ENCODE measurements around the gene PIBF1.

Gene PIBF1

DNA sequence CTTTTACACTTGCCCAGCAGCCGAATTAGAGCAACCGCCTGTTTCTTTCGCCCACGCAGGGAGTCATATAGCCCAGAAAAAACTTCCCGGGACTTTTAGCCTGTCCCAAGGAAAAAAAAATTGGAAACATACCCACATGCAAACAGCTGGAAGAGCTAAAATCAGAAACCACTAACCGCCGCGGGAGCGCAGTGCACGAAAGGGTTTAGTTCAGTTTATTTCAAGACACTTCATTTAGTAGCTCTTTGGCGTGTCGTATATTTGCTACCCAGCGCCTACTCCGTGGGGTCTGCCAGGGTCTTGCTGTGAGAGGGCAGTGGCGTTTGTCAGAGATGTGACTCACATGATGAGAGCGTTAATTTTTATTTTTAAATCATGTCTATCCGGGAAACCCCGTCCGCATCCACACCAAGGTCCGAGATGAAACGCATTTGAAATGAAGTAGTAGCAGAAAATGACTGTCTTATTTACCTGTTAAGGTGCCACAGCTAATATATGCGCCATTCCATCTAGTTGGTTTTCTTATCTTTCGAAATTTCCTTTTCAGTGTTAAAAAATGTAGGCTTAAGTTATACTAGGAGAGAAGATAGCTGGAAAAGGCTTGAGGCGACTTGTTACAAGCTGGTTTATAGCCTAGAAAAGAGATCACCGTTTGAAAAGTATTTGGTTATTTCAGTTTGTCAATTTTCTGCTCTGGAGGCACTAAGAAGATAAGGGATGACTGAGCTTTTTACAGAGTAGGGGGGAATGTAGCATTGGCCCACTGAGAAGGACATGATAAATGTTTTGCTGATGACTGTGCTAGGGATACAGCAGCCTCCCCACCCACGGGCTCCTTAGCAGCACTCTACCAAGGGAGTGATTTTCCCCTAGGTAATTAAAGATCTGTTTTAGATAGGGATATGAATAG is 278.6 kb downstream of the PIBF1 start:
- no peak for DNase-seq (ENCODE audit: low spot score)

DNA sequence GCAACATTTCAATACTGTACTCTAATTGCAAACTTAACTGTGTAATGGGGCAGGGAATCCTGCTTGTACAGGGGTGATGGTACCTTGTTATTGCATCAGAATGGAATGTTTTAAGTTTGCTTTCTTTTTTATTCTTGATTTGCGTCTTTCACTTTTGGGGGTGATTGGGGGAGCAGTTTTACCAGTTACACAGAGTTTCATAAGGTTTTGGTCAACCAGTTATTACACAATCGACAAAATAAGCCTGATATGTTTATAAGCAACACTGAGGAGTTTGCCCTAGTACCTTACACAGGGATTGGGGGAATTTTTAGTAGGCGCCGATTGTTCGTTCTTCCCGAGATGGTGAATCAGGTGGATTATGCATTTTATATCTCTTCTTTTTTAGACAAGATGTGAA is 279.5 kb downstream of the PIBF1 start:
- DNase-seq (ENCODE audit: low spot score) = no peak

DNA sequence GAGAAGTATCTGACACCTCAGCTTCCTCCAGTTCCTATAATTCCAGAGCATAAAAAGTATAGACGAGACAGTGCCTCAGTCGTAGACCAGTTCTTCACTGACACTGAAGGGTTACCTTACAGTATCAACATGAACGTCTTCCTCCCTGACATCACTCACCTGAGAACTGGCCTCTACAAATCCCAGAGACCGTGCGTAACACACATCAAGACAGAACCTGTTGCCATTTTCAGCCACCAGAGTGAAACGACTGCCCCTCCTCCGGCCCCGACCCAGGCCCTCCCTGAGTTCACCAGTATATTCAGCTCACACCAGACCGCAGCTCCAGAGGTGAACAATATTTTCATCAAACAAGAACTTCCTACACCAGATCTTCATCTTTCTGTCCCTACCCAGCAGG is 279.9 kb downstream of the PIBF1 start:
- no peak for DNase-seq (ENCODE audit: low spot score)

DNA sequence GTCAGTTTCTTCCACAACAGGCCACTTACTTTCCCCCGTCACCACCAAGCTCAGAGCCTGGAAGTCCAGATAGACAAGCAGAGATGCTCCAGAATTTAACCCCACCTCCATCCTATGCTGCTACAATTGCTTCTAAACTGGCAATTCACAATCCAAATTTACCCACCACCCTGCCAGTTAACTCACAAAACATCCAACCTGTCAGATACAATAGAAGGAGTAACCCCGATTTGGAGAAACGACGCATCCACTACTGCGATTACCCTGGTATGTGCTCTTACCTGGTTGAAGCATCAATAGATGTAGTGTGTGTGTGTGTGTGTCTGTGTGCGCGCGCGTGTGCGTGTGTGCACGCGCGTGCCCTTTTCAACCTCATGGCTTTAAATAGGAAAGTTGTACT is 280.5 kb downstream of the PIBF1 start:
- DNase-seq (ENCODE audit: low spot score) = no peak

DNA sequence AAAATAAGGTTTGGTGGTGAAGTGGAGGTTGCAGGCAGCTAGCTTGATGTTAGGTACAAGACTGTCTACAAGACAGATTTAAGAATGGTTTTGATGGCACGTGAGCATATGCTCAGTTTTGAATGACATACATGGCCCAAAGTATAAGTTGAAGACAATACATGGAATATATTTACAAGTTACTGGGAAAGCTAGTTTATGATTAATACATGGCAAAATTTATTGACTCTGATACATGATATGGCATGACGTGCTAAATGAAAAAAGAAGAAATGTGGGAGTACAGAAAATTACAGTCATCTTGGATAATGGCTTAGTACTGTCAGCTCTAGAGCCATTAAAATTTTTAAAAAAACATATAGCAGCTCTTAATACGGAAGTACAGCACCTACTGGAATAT is 281.2 kb downstream of the PIBF1 start:
- no peak for DNase-seq (ENCODE audit: low spot score)

DNA sequence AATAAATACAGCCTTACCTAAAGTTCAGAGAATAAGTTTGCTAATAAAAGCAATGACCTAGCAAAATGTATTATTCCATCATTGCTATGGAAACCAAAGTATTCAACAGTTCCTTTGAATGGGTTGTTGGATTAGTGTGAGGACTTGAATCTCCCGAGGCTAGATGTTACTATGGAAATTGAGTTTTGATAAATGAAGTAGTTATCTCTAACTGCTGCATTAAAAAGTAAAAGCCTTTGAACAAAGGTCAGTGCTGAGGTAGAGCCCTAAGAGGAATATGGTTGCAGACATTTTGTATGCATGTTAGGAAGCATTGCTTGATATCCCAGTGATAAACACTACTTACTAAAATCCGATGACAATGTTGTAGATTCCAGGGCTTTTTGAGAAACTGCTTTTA is 283.1 kb downstream of the PIBF1 start:
- DNase-seq (ENCODE audit: low spot score) = no peak

DNA sequence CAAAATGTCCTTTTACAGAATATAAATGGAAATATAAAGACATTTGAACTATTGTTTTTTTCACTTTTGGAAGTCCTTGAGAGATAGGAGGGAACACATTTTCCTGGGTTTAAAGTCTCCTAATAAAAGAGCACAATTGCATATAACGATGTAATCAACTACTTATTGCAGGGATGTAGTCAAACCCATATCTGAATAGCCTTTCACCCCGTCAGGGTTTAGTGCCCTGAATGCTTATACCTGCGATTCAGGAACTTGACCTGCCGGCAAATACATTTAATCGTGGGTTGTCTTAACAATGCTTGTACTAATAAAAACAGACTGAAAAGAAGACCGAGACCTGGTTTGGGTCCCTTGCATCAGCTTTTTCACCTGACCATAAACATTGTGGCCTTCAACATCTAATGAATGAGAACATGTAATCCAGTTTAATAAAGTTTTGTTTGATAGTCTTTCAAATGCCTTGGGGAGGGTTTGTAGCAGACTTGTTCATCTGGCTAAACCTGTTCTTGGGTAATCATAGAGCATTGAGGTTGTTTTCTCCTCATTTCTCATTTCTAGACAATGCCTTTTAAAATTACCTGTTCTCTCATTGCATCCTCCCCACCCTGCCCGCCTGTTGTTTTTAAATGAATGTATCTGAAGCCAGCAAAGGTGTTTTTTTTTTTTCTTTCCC is 283.9 kb downstream of the PIBF1 start:
- no peak for DNase-seq (ENCODE audit: low spot score)
